Testis (tissue), 2 donors: ENCODE data around the gene TFAP2D.

Source experiments
- CTCF ChIP-seq, 3 experiments: fragments of 450-650 bp in 2 of 3; fragments of 200-600 bp in 1 of 3; sonication (generic) in 1 of 3; IDR thresholded peaks; one replicate each; pipeline ENCODE4 v1.5.1; 2016 to 2019; ENCODE audit warnings: antibody characterized with exemption in 3 of 3, mild to moderate bottlenecking in 2 of 3, moderate library complexity in 1 of 3
- POLR2A ChIP-seq: fragments of 450-650 bp; IDR thresholded peaks from one replicate; pipeline ENCODE4 v1.6.1; 2017; ENCODE audit warnings: antibody characterized with exemption, mild to moderate bottlenecking, moderate library complexity

- TF ChIP-seq POLR2A (no peak), CTCF (IDR thresholded peaks at IDR 0.05) (no peak)
Observed at GRCh38 chr6:50666089-50666488, 47.2 kb upstream of the TFAP2D start.
